ENCODE data around the gene PHGDH. TPM values are rescaled to one million over a fixed set of nuclear protein-coding genes. Genes with fewer than 3 reads are reported as not detected.
"Not testable (repeated sequence)": the region's sequence is repeated elsewhere in the genome, so short reads cannot be mapped to it uniquely, and the experiment has no call there.

The PHGDH gene
- total RNA-seq, 2 experiments from 2014 or later: 138 to 143 TPM

DNA sequence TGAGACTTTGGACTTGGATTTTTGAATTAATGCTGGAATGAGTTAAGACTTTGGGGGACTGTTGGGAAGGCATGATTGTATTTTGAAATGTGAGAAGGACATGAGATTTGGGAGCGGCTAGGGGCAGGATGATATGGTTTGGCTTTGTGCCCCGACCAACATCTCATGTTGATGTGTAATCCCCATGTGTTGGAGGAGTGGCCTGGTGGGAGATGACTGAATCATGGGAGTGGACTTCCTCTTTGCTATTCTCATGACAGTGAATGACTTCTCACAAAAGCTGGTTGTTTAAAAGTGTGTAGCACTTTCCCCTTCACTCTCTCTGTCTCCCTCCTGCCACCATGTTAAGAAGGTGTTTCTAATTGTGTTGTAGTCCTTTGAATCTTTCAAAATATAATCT lies 9.3 kb upstream of the PHGDH start:
- Mint-ChIP-seq H3K36me3 (peaks cover 3% of the 10 kb centered on the region), H3K9me3 (peaks cover 26% of the 10 kb centered on the region), H3K27ac (no peak overlapping the region), H3K4me1 (ENCODE audit: low read depth) (no peaks in the 10 kb centered on the region), H3K4me3 (no peak overlapping the region), H3K27me3 (peaks cover 17% of the 10 kb centered on the region)
- no peak for DNase-seq
- ChIA-PET POLR2A (no interaction called here), CTCF (no interaction called here)
- intact Hi-C loops (cut with micrococcal nuclease): no loop called here

DNA sequence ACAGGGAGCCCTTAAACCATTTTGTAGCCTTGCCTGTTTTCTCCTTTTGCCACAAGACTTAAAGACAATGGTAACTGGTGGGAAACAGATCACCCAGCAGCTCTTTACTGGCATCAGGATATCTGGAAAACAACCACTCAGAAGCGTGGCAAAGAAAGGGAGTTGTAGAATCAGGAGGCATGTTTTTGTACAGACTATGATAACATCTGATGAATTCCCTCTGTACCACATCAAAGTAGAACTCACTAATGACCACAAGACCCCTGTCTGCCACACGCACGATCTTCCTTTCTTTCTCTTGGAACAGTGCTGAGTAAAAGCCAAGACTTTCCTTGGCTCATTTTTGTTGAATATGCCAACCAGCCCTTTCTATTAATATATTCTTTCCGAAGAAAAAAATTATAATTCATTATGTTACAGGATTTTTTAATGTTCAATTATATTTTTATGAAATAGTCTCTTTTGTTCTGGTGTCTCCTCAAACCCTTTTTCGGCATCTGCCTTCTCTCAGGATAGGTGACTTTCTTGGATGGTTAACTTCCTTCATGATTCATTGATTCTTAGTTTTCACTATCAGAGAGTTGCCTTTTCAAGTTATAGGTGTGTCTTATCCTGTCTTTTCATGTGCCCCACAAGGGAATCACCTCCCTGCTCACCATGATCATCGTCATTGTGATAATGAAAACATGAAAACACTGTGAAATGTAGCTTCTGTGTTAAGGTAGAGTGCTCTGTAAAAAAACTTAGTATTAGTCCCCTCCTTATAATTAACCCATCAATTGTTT lies 7.9 kb upstream of the PHGDH start:
- Mint-ChIP-seq H3K36me3 (peaks cover 3% of the 10 kb centered on the region), H3K4me3 (no peak overlapping the region), H3K27ac (no peak overlapping the region), H3K4me1 (ENCODE audit: low read depth) (no peaks in the 10 kb centered on the region), H3K27me3 (peaks cover 17% of the 10 kb centered on the region), H3K9me3 (peaks cover 26% of the 10 kb centered on the region)
- POLR2A ChIA-PET: no interaction called here
- CTCF ChIA-PET: no interaction called here
- intact Hi-C loops (cut with micrococcal nuclease): no loop called here
- DNase-seq: no peak

DNA sequence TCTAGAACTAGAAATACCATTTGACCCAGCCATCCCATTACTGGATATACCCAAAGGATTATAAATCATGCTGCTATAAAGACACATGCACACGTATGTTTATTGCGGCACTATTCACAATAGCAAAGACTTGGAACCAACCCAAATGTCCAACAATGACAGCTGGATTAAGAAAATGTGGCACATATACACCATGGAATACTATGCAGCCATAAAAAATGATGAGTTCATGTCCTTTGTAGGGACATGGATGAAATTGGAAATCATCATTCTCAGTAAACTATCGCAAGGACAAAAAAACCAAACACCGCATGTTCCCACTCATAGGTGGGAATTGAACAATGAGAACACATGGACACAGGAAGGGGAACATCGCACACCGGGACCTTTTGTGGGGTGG lies 5.1 kb upstream of the PHGDH start:
- H3K4me1 Mint-ChIP-seq (ENCODE audit: low read depth); POLR2A ChIA-PET; H3K36me3 Mint-ChIP-seq; H3K4me3 Mint-ChIP-seq; CTCF ChIA-PET; DNase-seq; H3K27ac Mint-ChIP-seq; intact Hi-C loops (cut with micrococcal nuclease): not testable (repeated sequence)
- Mint-ChIP-seq H3K9me3 (peaks cover 13% of the 10 kb centered on the region), H3K27me3 (peaks cover 16% of the 10 kb centered on the region)

DNA sequence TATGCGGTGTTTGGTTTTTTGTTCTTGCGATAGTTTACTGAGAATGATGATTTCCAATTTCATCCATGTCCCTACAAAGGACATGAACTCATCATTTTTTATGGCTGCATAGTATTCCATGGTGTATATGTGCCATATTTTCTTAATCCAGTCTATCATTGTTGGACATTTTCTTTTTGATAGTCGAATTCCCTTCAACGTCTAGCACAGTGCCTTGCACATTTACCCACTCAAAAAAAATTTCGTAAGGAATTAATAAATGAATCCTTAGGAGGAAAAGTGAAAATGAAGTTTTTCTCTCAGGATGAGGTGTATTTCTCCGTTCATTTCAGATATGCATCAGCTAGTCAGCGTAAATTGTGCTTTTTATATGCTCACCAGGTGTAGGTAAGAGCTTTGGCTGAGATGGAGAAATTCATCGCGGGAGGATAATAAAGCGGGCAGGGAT lies 354 bp upstream of the PHGDH start:
- CTCF ChIA-PET: interaction anchor here (1.0 kb wide), 1 partner anchor 100 kb away, joined by 5 read pairs; no protein-coding TSS in a partner anchor

DNA sequence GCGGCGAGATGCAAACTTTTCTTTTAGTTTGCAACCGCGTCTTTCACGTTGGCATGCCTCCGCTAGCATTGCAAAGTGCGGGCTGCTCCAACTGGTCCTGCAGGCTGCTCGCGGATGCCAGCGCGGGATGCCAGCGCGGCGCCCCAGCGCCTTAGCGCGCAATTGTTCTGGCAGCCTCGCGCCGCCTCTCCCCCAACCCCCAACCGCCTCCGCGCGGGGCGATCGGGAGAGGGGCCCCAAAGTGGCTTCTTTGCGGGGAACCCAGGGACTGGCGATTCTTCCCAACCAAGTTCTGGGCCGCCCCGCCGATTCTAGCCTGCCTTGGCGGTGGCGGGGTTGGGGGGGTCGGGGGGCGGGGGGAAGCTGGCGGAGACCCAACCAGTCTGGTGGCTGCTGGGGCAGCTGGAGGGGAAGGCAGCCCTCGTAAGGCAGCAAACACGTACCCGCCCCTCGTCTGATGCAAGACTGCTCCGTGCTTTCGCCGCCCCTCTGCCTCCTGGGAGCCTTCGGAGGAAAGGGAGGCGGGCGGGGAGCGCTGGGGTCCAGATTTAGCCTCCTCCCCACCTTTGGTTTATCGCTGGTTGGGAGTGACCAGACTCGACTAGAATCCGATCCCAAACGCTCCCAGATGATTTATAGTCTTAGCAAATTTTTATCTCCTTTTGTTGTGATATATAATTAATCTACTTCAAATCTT lies 756 bp downstream of the PHGDH start:
- peaks cover 17% of the 10 kb centered on the region for H3K4me1 Mint-ChIP-seq (ENCODE audit: low read depth)
- intact Hi-C loops (cut with micrococcal nuclease): loop anchor here (5.0 kb wide), 1 partner anchor 50 kb away; no protein-coding TSS in a partner anchor
- ChIA-PET POLR2A (interaction anchor here (1.0 kb wide), 1 partner anchor 572 kb away, joined by 3 read pairs; the partner anchor contains the start of gene WARS2), CTCF (interaction anchor here (1.0 to 1.2 kb wide), 2 partner anchors 32 to 101 kb away, joined by 4 to 5 read pairs; no protein-coding TSS in a partner anchor)
- H3K27me3 Mint-ChIP-seq: peaks cover 22% of the 10 kb centered on the region
- peaks cover 12% of the 10 kb centered on the region for H3K36me3 Mint-ChIP-seq
- peak overlapping the region; percentile 72 for H3K27ac Mint-ChIP-seq
- H3K4me3 Mint-ChIP-seq: peak overlapping the region; percentile 86
- H3K9me3 Mint-ChIP-seq: no peaks in the 10 kb centered on the region
- peak; percentile 71 for DNase-seq

More for the DNA sequence above, 354 bp upstream of the PHGDH start:
- POLR2A ChIA-PET: interaction anchor here (1.0 kb wide), 1 partner anchor 571 kb away, joined by 3 read pairs; the partner anchor contains the start of gene WARS2
- peaks cover 22% of the 10 kb centered on the region for H3K27me3 Mint-ChIP-seq
- intact Hi-C loops (cut with micrococcal nuclease): loop anchor here (5.0 kb wide), 1 partner anchor 51 kb away; no protein-coding TSS in a partner anchor
- DNase-seq, H3K27ac Mint-ChIP-seq, H3K9me3 Mint-ChIP-seq: not testable (repeated sequence)
- peaks cover 12% of the 10 kb centered on the region for H3K36me3 Mint-ChIP-seq
- peaks cover 17% of the 10 kb centered on the region for H3K4me1 Mint-ChIP-seq (ENCODE audit: low read depth)
- H3K4me3 Mint-ChIP-seq: peak overlapping the region; percentile 86

GRCh38 chr1:119713039-119713748 lies 1.5 kb downstream of the PHGDH start:
- ChIA-PET POLR2A (no interaction called here), CTCF (interaction anchor here (1.2 kb wide), 1 partner anchor 31 kb away, joined by 4 read pairs; no protein-coding TSS in a partner anchor)
- Mint-ChIP-seq H3K4me3 (peak overlapping the region; percentile 86), H3K27ac (peak overlapping the region; percentile 68), H3K36me3 (peaks cover 12% of the 10 kb centered on the region), H3K4me1 (ENCODE audit: low read depth) (peaks cover 17% of the 10 kb centered on the region), H3K27me3 (peaks cover 22% of the 10 kb centered on the region), H3K9me3 (no peaks in the 10 kb centered on the region)
- no peak for DNase-seq
- intact Hi-C loops (cut with micrococcal nuclease): loop anchor here (5.0 kb wide), 1 partner anchor 49 kb away; no protein-coding TSS in a partner anchor

DNA sequence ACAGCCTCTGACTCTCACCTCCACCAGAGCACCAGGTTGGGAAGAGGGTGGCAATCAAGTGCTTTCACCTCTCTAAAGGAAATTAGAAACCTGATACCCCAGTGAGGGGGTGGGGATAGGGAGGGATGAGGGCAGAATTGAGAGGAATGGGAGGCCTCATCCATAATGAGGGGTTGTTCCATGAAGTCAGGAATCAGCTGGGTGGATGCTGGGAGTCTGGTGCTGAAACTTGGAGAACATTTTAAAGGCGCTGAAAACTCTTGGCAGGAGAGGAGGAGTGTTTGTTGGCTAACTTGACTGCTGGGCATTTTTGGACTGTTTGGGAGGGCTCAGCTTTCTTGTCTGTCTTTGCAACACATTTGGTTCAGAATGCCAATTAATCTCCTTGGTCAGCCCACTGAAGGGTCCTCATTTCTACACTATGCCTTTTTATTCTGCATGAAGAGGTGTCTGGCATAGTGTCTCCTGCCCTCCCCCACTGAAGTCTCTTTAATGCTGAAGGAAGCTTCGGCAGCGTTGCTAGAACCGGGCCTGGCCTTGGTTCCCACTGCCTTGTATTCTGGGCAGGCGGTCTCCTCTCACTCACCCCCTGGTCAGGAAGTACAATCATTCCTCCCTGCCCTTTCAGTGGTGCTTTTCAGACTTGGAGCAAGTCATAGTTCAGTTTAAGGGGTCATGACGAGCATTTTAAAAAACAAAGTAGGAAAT lies 2.2 kb downstream of the PHGDH start:
- ChIA-PET POLR2A (no interaction called here), CTCF (no interaction called here)
- Mint-ChIP-seq H3K4me1 (ENCODE audit: low read depth) (peaks cover 17% of the 10 kb centered on the region), H3K4me3 (peak overlapping the region; percentile 86), H3K27ac (no peak overlapping the region), H3K9me3 (no peaks in the 10 kb centered on the region), H3K36me3 (peaks cover 12% of the 10 kb centered on the region), H3K27me3 (peaks cover 20% of the 10 kb centered on the region)
- intact Hi-C loops (cut with micrococcal nuclease): loop anchor here (5.0 kb wide), 1 partner anchor 48 kb away; no protein-coding TSS in a partner anchor
- no peak for DNase-seq

DNA sequence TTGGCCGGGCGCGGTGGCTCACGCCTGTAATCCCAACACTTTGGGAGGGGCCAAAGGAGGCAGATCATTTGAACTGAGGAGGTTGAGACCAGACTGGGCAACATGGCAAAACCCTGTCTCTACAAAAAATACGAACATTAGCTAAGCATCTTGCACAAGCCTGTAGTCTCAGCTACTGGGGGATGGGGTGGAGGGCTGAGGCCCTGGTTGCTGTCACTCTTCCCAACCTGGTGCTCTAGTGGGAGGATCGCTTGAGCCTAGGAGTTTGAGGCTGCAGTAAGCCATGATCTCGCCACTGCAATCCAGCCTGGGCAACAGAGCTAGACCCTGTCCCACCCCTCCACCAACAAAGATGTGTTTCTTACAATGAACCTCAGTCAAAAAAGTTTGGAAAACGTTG lies 2.8 kb downstream of the PHGDH start:
- CTCF ChIA-PET: no interaction called here
- peaks cover 17% of the 10 kb centered on the region for H3K4me1 Mint-ChIP-seq (ENCODE audit: low read depth)
- H3K36me3 Mint-ChIP-seq: peaks cover 12% of the 10 kb centered on the region

GRCh38 chr1:119715542-119715941 lies 3.8 kb downstream of the PHGDH start:
- H3K4me1 Mint-ChIP-seq (ENCODE audit: low read depth): peaks cover 17% of the 10 kb centered on the region
- no peak overlapping the region for H3K4me3 Mint-ChIP-seq
- ChIA-PET POLR2A (no interaction called here), CTCF (no interaction called here)
- H3K27ac Mint-ChIP-seq: no peak overlapping the region
- peaks cover 18% of the 10 kb centered on the region for H3K27me3 Mint-ChIP-seq
- H3K36me3 Mint-ChIP-seq: peaks cover 12% of the 10 kb centered on the region
- intact Hi-C loops (cut with micrococcal nuclease): no loop called here
- no peak for DNase-seq
- no peaks in the 10 kb centered on the region for H3K9me3 Mint-ChIP-seq

More for the DNA sequence above, 2.8 kb downstream of the PHGDH start:
- Mint-ChIP-seq H3K27ac (no peak overlapping the region), H3K27me3 (peaks cover 18% of the 10 kb centered on the region), H3K4me3 (peak overlapping the region; percentile 86), H3K9me3 (no peaks in the 10 kb centered on the region)
- no peak for DNase-seq
- POLR2A ChIA-PET: no interaction called here
- intact Hi-C loops (cut with micrococcal nuclease): loop anchor here (5.0 kb wide), 1 partner anchor 48 kb away; no protein-coding TSS in a partner anchor

DNA sequence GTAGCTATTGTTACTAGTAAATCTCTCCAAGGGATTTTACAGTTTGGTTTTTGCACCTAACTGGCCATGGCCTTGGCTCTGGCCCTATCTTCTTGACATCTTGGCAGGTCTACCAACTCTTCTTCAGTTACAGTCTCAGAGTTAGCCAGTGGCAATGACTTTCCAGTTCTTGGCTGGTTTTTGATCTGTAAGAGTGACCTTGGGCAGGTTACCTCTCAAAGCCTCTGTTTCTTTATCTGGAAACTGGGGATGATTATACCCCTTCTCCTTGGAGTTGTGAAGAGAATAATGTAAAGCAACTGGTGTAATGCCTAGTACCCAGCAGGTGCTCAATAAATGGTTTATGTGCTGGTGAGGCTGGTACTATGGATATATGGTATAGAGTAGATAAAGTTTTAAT lies 6.7 kb downstream of the PHGDH start:
- peaks cover 9% of the 10 kb centered on the region for H3K4me1 Mint-ChIP-seq (ENCODE audit: low read depth)

DNA sequence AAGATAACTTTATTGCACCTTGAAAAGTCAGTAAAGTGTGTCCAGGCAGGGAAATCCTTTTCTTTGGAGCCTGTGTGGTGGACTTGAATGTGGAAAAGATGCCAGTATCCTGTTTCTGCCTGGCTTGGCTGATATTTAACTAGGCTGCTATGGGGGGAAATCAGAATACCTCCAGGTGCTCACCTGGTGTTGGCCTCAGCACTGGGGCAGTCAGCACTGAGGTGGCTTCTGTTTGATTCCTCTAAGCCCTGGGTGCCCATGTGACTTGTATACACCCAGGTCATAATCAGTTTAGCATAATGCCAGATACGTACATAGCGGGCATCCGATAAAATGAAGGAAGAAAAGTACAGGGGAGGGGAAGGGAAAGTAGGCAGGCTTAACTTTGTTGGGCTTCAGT lies 7.2 kb downstream of the PHGDH start:
- ChIA-PET CTCF (no interaction called here), POLR2A (no interaction called here)
- peaks cover 12% of the 10 kb centered on the region for H3K36me3 Mint-ChIP-seq

More for the DNA sequence above, 6.7 kb downstream of the PHGDH start:
- POLR2A ChIA-PET: no interaction called here
- DNase-seq: no peak
- Mint-ChIP-seq H3K36me3 (peaks cover 12% of the 10 kb centered on the region), H3K27me3 (peaks cover 3% of the 10 kb centered on the region), H3K9me3 (no peaks in the 10 kb centered on the region), H3K27ac (no peak overlapping the region), H3K4me3 (no peak overlapping the region)
- intact Hi-C loops (cut with micrococcal nuclease): no loop called here
- CTCF ChIA-PET: no interaction called here

More for the DNA sequence above, 7.2 kb downstream of the PHGDH start:
- Mint-ChIP-seq H3K4me3 (no peak overlapping the region), H3K4me1 (ENCODE audit: low read depth) (peaks cover 7% of the 10 kb centered on the region), H3K27ac (no peak overlapping the region), H3K27me3 (peaks cover under 1% of the 10 kb centered on the region), H3K9me3 (no peaks in the 10 kb centered on the region)
- no peak for DNase-seq
- intact Hi-C loops (cut with micrococcal nuclease): no loop called here
